ENCODE data around the gene GNG3.
"Not testable (repeated sequence)": the region's sequence is repeated elsewhere in the genome, so short reads cannot be mapped to it uniquely, and the experiment has no call there.

Gene GNG3

GRCh38 chr11:62702246-62702645 is 5.2 kb upstream of the GNG3 start:
- H3K4me1 ChIP-seq (ENCODE audit: insufficient read depth, poor library complexity, severe bottlenecking), result peaks cover 2% of the 10 kb centered on the region
- no peak for TF ChIP-seq CTCF (IDR thresholded peaks at IDR 0.05; ENCODE audit: poor library complexity, severe bottlenecking)
- H3K9me3 ChIP-seq (ENCODE audit: severe bottlenecking), result no peaks in the 10 kb centered on the region
- ATAC-seq (ENCODE audit: low read depth) (no peak), DNase-seq (ENCODE audit: low spot score) (no peak)
- no peak overlapping the region for H3K4me3 ChIP-seq (ENCODE audit: severe bottlenecking)
- H3K27me3 ChIP-seq (ENCODE audit: insufficient read depth, poor library complexity, severe bottlenecking), result no peaks in the 10 kb centered on the region
- H3K27ac ChIP-seq (ENCODE audit: poor library complexity, severe bottlenecking), result no peak overlapping the region
- peaks cover 15% of the 10 kb centered on the region for H3K36me3 ChIP-seq (ENCODE audit: low read depth)

GRCh38 chr11:62703921-62704320 is 3.6 kb upstream of the GNG3 start:
- not testable (repeated sequence) for DNase-seq (ENCODE audit: low spot score); ATAC-seq (ENCODE audit: low read depth)
- peaks cover 15% of the 10 kb centered on the region for H3K36me3 ChIP-seq (ENCODE audit: low read depth)

GRCh38 chr11:62705413-62705812 is 2.1 kb upstream of the GNG3 start:
- peak overlapping the region; percentile 44 for H3K27ac ChIP-seq (ENCODE audit: poor library complexity, severe bottlenecking)

More at GRCh38 chr11:62703921-62704320, 3.6 kb upstream of the GNG3 start:
- not testable (repeated sequence) for H3K9me3 ChIP-seq (ENCODE audit: severe bottlenecking); H3K4me1 ChIP-seq (ENCODE audit: insufficient read depth, poor library complexity, severe bottlenecking); H3K27ac ChIP-seq (ENCODE audit: poor library complexity, severe bottlenecking); H3K27me3 ChIP-seq (ENCODE audit: insufficient read depth, poor library complexity, severe bottlenecking); H3K4me3 ChIP-seq (ENCODE audit: severe bottlenecking)

GRCh38 chr11:62705880-62706849 is 1.3 kb upstream of the GNG3 start:
- H3K36me3 ChIP-seq (ENCODE audit: low read depth), result peaks cover 20% of the 10 kb centered on the region
- H3K27me3 ChIP-seq (ENCODE audit: insufficient read depth, poor library complexity, severe bottlenecking), result no peaks in the 10 kb centered on the region

More at GRCh38 chr11:62705413-62705812, 2.1 kb upstream of the GNG3 start:
- Histone ChIP-seq H3K36me3 (ENCODE audit: low read depth) (peaks cover 16% of the 10 kb centered on the region), H3K4me3 (ENCODE audit: severe bottlenecking) (peak overlapping the region; percentile 63), H3K27me3 (ENCODE audit: insufficient read depth, poor library complexity, severe bottlenecking) (no peaks in the 10 kb centered on the region), H3K9me3 (ENCODE audit: severe bottlenecking) (no peaks in the 10 kb centered on the region), H3K4me1 (ENCODE audit: insufficient read depth, poor library complexity, severe bottlenecking) (peaks cover 2% of the 10 kb centered on the region)
- DNase-seq (ENCODE audit: low spot score) (no peak), ATAC-seq (ENCODE audit: low read depth) (no peak)
- no peak for TF ChIP-seq CTCF (IDR thresholded peaks at IDR 0.05; ENCODE audit: poor library complexity, severe bottlenecking)

GRCh38 chr11:62706850-62707247 is 627 bp upstream of the GNG3 start:
- Histone ChIP-seq H3K4me1 (ENCODE audit: insufficient read depth, poor library complexity, severe bottlenecking) (peaks cover 2% of the 10 kb centered on the region), H3K36me3 (ENCODE audit: low read depth) (peaks cover 23% of the 10 kb centered on the region), H3K9me3 (ENCODE audit: severe bottlenecking) (no peaks in the 10 kb centered on the region), H3K27me3 (ENCODE audit: insufficient read depth, poor library complexity, severe bottlenecking) (no peaks in the 10 kb centered on the region), H3K4me3 (ENCODE audit: severe bottlenecking) (no peak overlapping the region), H3K27ac (ENCODE audit: poor library complexity, severe bottlenecking) (peak overlapping the region; percentile 44)
- no peak for ATAC-seq (ENCODE audit: low read depth)
- DNase-seq (ENCODE audit: low spot score), result no peak
- no peak for TF ChIP-seq CTCF (IDR thresholded peaks at IDR 0.05; ENCODE audit: poor library complexity, severe bottlenecking)

More at GRCh38 chr11:62705880-62706849, 1.3 kb upstream of the GNG3 start:
- ATAC-seq (ENCODE audit: low read depth), result peak; percentile 71
- peak; percentile 93 for DNase-seq (ENCODE audit: low spot score)
- Histone ChIP-seq H3K4me1 (ENCODE audit: insufficient read depth, poor library complexity, severe bottlenecking) (peaks cover 2% of the 10 kb centered on the region), H3K4me3 (ENCODE audit: severe bottlenecking) (peak overlapping the region; percentile 63), H3K9me3 (ENCODE audit: severe bottlenecking) (no peaks in the 10 kb centered on the region), H3K27ac (ENCODE audit: poor library complexity, severe bottlenecking) (peak overlapping the region; percentile 44)
- no peak for TF ChIP-seq CTCF (IDR thresholded peaks at IDR 0.05; ENCODE audit: poor library complexity, severe bottlenecking)

Data from RWPE2 (cell line).